Panc1 (cell line): ENCODE results near the gene RB1.

Experiments used
- CTCF ChIP-seq: fragments of 450-650 bp; IDR thresholded peaks from 2 replicates; pipeline ENCODE4 v1.5.1; 2017; ENCODE audit warnings: mild to moderate bottlenecking
- POLR2AphosphoS5 ChIP-seq: IDR thresholded peaks from 2 replicates; pipeline ENCODE4 v1.6.1; 2012; ENCODE audit warnings: mild to moderate bottlenecking, low read depth, low read length, moderate library complexity
- REST ChIP-seq, 2 experiments: IDR thresholded peaks; 2 replicates each; pipeline ENCODE4 v1.6.1; 2011 to 2012; ENCODE audit warnings: low read depth in 2 of 2, control low read depth in 1 of 2, low read length in 1 of 2, mild to moderate bottlenecking in 1 of 2, moderate library complexity in 1 of 2; ENCODE audit not compliant: insufficient read depth in 1 of 2

- TF ChIP-seq CTCF (no peak), POLR2AphosphoS5 (no peak), REST (IDR thresholded peaks at IDR 0.05; ENCODE audit: insufficient read depth in 1 of 2, low read depth in 2 of 2, low read length in 1 of 2) (no peak)
These were observed 174.8 kb downstream of the RB1 start for GRCh38 chr13:48478391-48478790.
